Natural killer cell (primary cell): ENCODE measurements around the gene CHCHD4. TPM values are rescaled to one million over a fixed set of nuclear protein-coding genes. Genes with fewer than 3 reads are reported as not detected.
"Not testable (repeated sequence)": the region's sequence is repeated elsewhere in the genome, so short reads cannot be mapped to it uniquely, and the experiment has no call there.

Experiments used
- ATAC-seq, 3 donors: fragments of 150-1000 bp in 2 of 3; fragments of 200-7000 bp in 1 of 3; cut with Tn5 transposase; 1 replicate in 1 of 3; 2 replicates in 2 of 3; pipeline ENCODE4 v1.10.0; 2021; ENCODE audit warnings: mild to moderate bottlenecking in 2 of 3, moderate library complexity in 2 of 3
- DNase-seq, 2 donors: peaks; one replicate each; pipeline versions ENCODE4 v3.0.0 to v3.0.0-alpha.2; 2013 to 2021; ENCODE audit warnings: mixed read lengths in 1 of 2
- H3K27ac ChIP-seq: one replicate; pipeline ENCODE4 v1.5.1; 2013; ENCODE audit warnings: mild to moderate bottlenecking, low read length
- H3K27me3 ChIP-seq: one replicate; pipeline ENCODE4 v1.6.1; 2013; ENCODE audit warnings: low read length; ENCODE audit not compliant: control insufficient read depth, insufficient read depth
- H3K36me3 ChIP-seq: one replicate; pipeline ENCODE4 v1.6.1; 2013; ENCODE audit warnings: low read length; ENCODE audit not compliant: control insufficient read depth, insufficient read depth
- H3K4me1 ChIP-seq: one replicate; pipeline ENCODE4 v1.6.1; 2013; ENCODE audit warnings: low read length; ENCODE audit not compliant: control insufficient read depth, insufficient read depth
- H3K4me3 ChIP-seq: one replicate; pipeline ENCODE4 v1.5.1; 2013; ENCODE audit warnings: low read length
- H3K9me3 ChIP-seq: one replicate; pipeline ENCODE4 v1.6.1; 2013; ENCODE audit warnings: low read length; ENCODE audit not compliant: control insufficient read depth, insufficient read depth
- H3K27ac Mint-ChIP-seq, 2 donors: one replicate each; pipeline ENCODE4 v1.8.0; 2022; ENCODE audit warnings: mild to moderate bottlenecking in 2 of 2, mixed read lengths in 2 of 2, moderate library complexity in 1 of 2
- H3K27me3 Mint-ChIP-seq, 2 donors: one replicate each; pipeline ENCODE4 v1.8.0; 2022; ENCODE audit warnings: low read depth in 2 of 2, mixed read lengths in 2 of 2
- H3K36me3 Mint-ChIP-seq: one replicate; pipeline ENCODE4 v1.8.0; 2022; ENCODE audit warnings: mixed read lengths
- H3K4me1 Mint-ChIP-seq, 2 donors: one replicate each; pipeline ENCODE4 v1.8.0; 2022; ENCODE audit warnings: mixed read lengths in 2 of 2
- H3K4me3 Mint-ChIP-seq: one replicate; pipeline ENCODE4 v1.8.0; 2022; ENCODE audit warnings: mild to moderate bottlenecking, moderate library complexity, mixed read lengths
- H3K9me3 Mint-ChIP-seq, 2 donors: one replicate each; pipeline ENCODE4 v1.8.0; 2022; ENCODE audit warnings: mixed read lengths in 2 of 2
- CTCF ChIP-seq: fragments of 200-600 bp; IDR thresholded peaks from one replicate; pipeline ENCODE4 v1.8.0; 2022; ENCODE audit warnings: antibody characterized with exemption
- whole genome bisulfite sequencing: methylation state at CpG from one replicate; pipeline ENCODE4 v1.1.7; 2013; ENCODE audit warnings: missing lambda C conversion rate; ENCODE audit not compliant: insufficient coverage; 5-methylcytosine and 5-hydroxymethylcytosine counted together
- intact Hi-C: fragments of 100-400 bp; cut with micrococcal nuclease; formaldehyde crosslinking; loops from one replicate; pipeline ENCODE4 v1.14.2; 2022
- total RNA-seq, 4 donors: library from RNA; stranded (reverse); fragments of 120-200 nt in 1 of 4; gene quantifications; one replicate each; pipeline versions ENCODE4 v1.2.3 to v1.2.4, GENCODE V29; 2013 to 2022

CHCHD4 gene
- total RNA-seq, 3 donors from 2014 or later (not counting 1 experiment from before 2014, with no cell fraction given): 2.1 to 4.3 (median 3.4) TPM

- Histone ChIP-seq H3K4me3 (no peak overlapping the region), H3K36me3 (no peaks in the 10 kb centered on the region), H3K9me3 (no peaks in the 10 kb centered on the region), H3K27ac (no peak overlapping the region), H3K4me1 (no peaks in the 10 kb centered on the region), H3K27me3 (no peaks in the 10 kb centered on the region)
- Mint-ChIP-seq H3K36me3 (no peaks in the 10 kb centered on the region), H3K4me1 (no peaks in the 10 kb centered on the region), H3K27ac (no peak overlapping the region), H3K4me3 (no peak overlapping the region), H3K27me3 (peaks cover 13 to 24% of the 10 kb centered on the region in 2 donors), H3K9me3 (peaks cover 0 to 2% of the 10 kb centered on the region in 2 donors)
- ATAC-seq (no peak), DNase-seq (no peak)
- 66% methylated on average over 5 of the region's 5 CpGs for WGBS
- no peak for TF ChIP-seq CTCF
- intact Hi-C loops: no loop called here
Measured at GRCh38 chr3:14082108-14082657, 42.5 kb downstream of the CHCHD4 start.

DNA sequence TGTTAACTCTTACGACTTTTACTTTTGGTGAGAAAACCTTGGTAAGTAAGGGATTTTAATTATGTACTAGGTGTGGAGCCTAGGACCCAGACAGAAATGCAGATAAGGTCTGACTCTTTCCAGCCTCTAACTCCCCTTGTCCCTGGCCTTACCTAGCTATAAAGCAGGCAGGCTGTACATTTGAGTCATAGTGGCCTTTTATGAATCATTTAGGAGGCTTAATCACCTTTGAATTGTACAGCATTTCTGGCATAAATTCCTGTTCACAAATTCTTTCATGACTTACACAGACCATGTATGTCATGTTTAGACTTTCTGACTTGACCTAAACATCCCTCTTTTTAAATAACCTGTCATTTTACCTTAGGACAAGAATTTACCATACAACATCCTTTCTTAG is 47.4 kb downstream of the CHCHD4 start:
- ATAC-seq: no peak

GRCh38 chr3:14075233-14075632 is 49.4 kb downstream of the CHCHD4 start:
- H3K36me3 Mint-ChIP-seq, H3K4me1 ChIP-seq, H3K9me3 Mint-ChIP-seq, H3K27me3 ChIP-seq, H3K27ac ChIP-seq, intact Hi-C loops, H3K4me1 Mint-ChIP-seq, H3K27ac Mint-ChIP-seq, H3K9me3 ChIP-seq, ATAC-seq, H3K36me3 ChIP-seq, H3K4me3 Mint-ChIP-seq, H3K4me3 ChIP-seq, DNase-seq: not testable (repeated sequence)
- H3K27me3 Mint-ChIP-seq: peaks cover 17 to 19% of the 10 kb centered on the region in 2 donors
- WGBS: 80% methylated on average over 2 of the region's 3 CpGs

More for the DNA sequence above, 47.4 kb downstream of the CHCHD4 start:
- no CpG with 5 or more reads among the region's 1 CpG for WGBS
- Histone ChIP-seq H3K4me3 (no peak overlapping the region), H3K4me1 (no peaks in the 10 kb centered on the region), H3K27me3 (no peaks in the 10 kb centered on the region), H3K36me3 (no peaks in the 10 kb centered on the region), H3K27ac (no peak overlapping the region), H3K9me3 (no peaks in the 10 kb centered on the region)
- intact Hi-C loops: no loop called here
- Mint-ChIP-seq H3K4me3 (no peak overlapping the region), H3K9me3 (peaks cover 3 to 4% of the 10 kb centered on the region in 2 donors), H3K4me1 (no peaks in the 10 kb centered on the region), H3K36me3 (no peaks in the 10 kb centered on the region), H3K27me3 (peaks cover 12 to 24% of the 10 kb centered on the region in 2 donors), H3K27ac (no peak overlapping the region)
- no peak for TF ChIP-seq CTCF
- DNase-seq: no peak

GRCh38 chr3:14064910-14065309 is 59.8 kb downstream of the CHCHD4 start:
- H3K27me3 ChIP-seq: no peaks in the 10 kb centered on the region
- H3K4me1 ChIP-seq: no peaks in the 10 kb centered on the region
- 79% methylated on average over 4 of the region's 4 CpGs for WGBS
- H3K27ac Mint-ChIP-seq: no peak overlapping the region
- no peak for ATAC-seq
- H3K4me3 ChIP-seq: no peak overlapping the region
- H3K9me3 Mint-ChIP-seq: no peaks in the 10 kb centered on the region
- intact Hi-C loops: no loop called here
- H3K4me1 Mint-ChIP-seq: peaks cover 0 to 4% of the 10 kb centered on the region in 2 donors
- TF ChIP-seq CTCF: no peak
- H3K9me3 ChIP-seq: no peaks in the 10 kb centered on the region
- H3K27ac ChIP-seq: no peak overlapping the region
- no peaks in the 10 kb centered on the region for H3K36me3 Mint-ChIP-seq
- no peaks in the 10 kb centered on the region for H3K36me3 ChIP-seq
- H3K4me3 Mint-ChIP-seq: no peak overlapping the region
- H3K27me3 Mint-ChIP-seq: peaks cover 4 to 8% of the 10 kb centered on the region in 2 donors
- no peak for DNase-seq
